Duodenal mucosa (tissue), 2 donors: ENCODE results near the gene SRRM3.
"Not testable (repeated sequence)": the region's sequence is repeated elsewhere in the genome, so short reads cannot be mapped to it uniquely, and the experiment has no call there.

Source experiments
- H3K27ac ChIP-seq: one replicate; pipeline ENCODE4 v1.7.0; 2013; ENCODE audit warnings: low read depth, low read length
- H3K27me3 ChIP-seq, 2 donors: one replicate each; pipeline ENCODE4 v1.7.0; 2013; ENCODE audit warnings: low read length in 2 of 2, control low read depth in 1 of 2; ENCODE audit not compliant: insufficient read depth in 2 of 2, control insufficient read depth in 1 of 2
- H3K36me3 ChIP-seq, 2 donors: one replicate each; pipeline ENCODE4 v1.7.0; 2013; ENCODE audit warnings: low read length in 2 of 2, control low read depth in 1 of 2; ENCODE audit not compliant: insufficient read depth in 2 of 2, control insufficient read depth in 1 of 2
- H3K4me1 ChIP-seq, 2 donors: one replicate each; pipeline ENCODE4 v1.7.0; 2013; ENCODE audit warnings: low read length in 2 of 2, control low read depth in 1 of 2; ENCODE audit not compliant: insufficient read depth in 2 of 2, control insufficient read depth in 1 of 2
- H3K4me3 ChIP-seq, 2 donors: one replicate each; pipeline ENCODE4 v1.7.0; 2013; ENCODE audit warnings: low read length in 2 of 2, low read depth in 1 of 2
- H3K9ac ChIP-seq, 2 donors: one replicate each; pipeline ENCODE4 v1.7.0; 2013; ENCODE audit warnings: low read length in 2 of 2, low read depth in 1 of 2
- H3K9me3 ChIP-seq, 2 donors: one replicate each; pipeline ENCODE4 v1.7.0; 2013; ENCODE audit warnings: low read length in 2 of 2, control low read depth in 1 of 2; ENCODE audit not compliant: control insufficient read depth in 1 of 2

Gene SRRM3

GRCh38 chr7:76327610-76328009 is 125.9 kb downstream of the SRRM3 start:
- H3K27me3 ChIP-seq: no peaks in the 10 kb centered on the region
- peaks cover 22 to 49% of the 10 kb centered on the region in 2 donors for H3K36me3 ChIP-seq
- no peak overlapping the region for H3K9ac ChIP-seq
- peaks cover 0 to 8% of the 10 kb centered on the region in 2 donors for H3K4me1 ChIP-seq
- H3K9me3 ChIP-seq: no peaks in the 10 kb centered on the region
- H3K4me3 ChIP-seq: no peak overlapping the region
- H3K27ac ChIP-seq: no peak overlapping the region

GRCh38 chr7:76328389-76328788 is 126.7 kb downstream of the SRRM3 start:
- Histone ChIP-seq H3K27ac (no peak overlapping the region), H3K4me3 (no peak overlapping the region), H3K9me3 (no peaks in the 10 kb centered on the region), H3K27me3 (no peaks in the 10 kb centered on the region), H3K36me3 (peaks cover 22 to 49% of the 10 kb centered on the region in 2 donors), H3K4me1 (peaks cover 1 to 11% of the 10 kb centered on the region in 2 donors), H3K9ac (no peak overlapping the region)

GRCh38 chr7:76329479-76329878 is 127.8 kb downstream of the SRRM3 start:
- no peak overlapping the region for H3K4me3 ChIP-seq
- H3K4me1 ChIP-seq: peaks cover 6 to 17% of the 10 kb centered on the region in 2 donors
- no peak overlapping the region for H3K27ac ChIP-seq
- H3K9me3 ChIP-seq: no peaks in the 10 kb centered on the region
- no peaks in the 10 kb centered on the region for H3K27me3 ChIP-seq
- no peak overlapping the region for H3K9ac ChIP-seq
- H3K36me3 ChIP-seq: peaks cover 22 to 49% of the 10 kb centered on the region in 2 donors

GRCh38 chr7:76330261-76330660 is 128.6 kb downstream of the SRRM3 start:
- H3K4me1 ChIP-seq: peaks cover 6 to 17% of the 10 kb centered on the region in 2 donors
- H3K9ac ChIP-seq: no peak overlapping the region
- no peaks in the 10 kb centered on the region for H3K27me3 ChIP-seq
- H3K9me3 ChIP-seq: no peaks in the 10 kb centered on the region
- no peak overlapping the region for H3K4me3 ChIP-seq
- peaks cover 20 to 48% of the 10 kb centered on the region in 2 donors for H3K36me3 ChIP-seq
- H3K27ac ChIP-seq: no peak overlapping the region

- H3K9me3 ChIP-seq: no peaks in the 10 kb centered on the region
- H3K4me1 ChIP-seq: peaks cover 6 to 17% of the 10 kb centered on the region in 2 donors
- no peaks in the 10 kb centered on the region for H3K27me3 ChIP-seq
- H3K27ac ChIP-seq: no peak overlapping the region
- H3K9ac ChIP-seq: no peak overlapping the region
- H3K36me3 ChIP-seq: peaks cover 20 to 45% of the 10 kb centered on the region in 2 donors
- H3K4me3 ChIP-seq: no peak overlapping the region
Observed at GRCh38 chr7:76330673-76331072, 129.0 kb downstream of the SRRM3 start.

GRCh38 chr7:76332078-76332477 is 130.4 kb downstream of the SRRM3 start:
- H3K27ac ChIP-seq: no peak overlapping the region
- peaks cover 16 to 38% of the 10 kb centered on the region in 2 donors for H3K36me3 ChIP-seq
- no peak overlapping the region for H3K4me3 ChIP-seq
- H3K4me1 ChIP-seq: peaks cover 6 to 17% of the 10 kb centered on the region in 2 donors
- no peaks in the 10 kb centered on the region for H3K27me3 ChIP-seq
- H3K9ac ChIP-seq: no peak overlapping the region
- H3K9me3 ChIP-seq: no peaks in the 10 kb centered on the region

GRCh38 chr7:76333511-76334101 is 131.9 kb downstream of the SRRM3 start:
- no peak overlapping the region for H3K9ac ChIP-seq
- H3K9me3 ChIP-seq: no peaks in the 10 kb centered on the region
- H3K27me3 ChIP-seq: no peaks in the 10 kb centered on the region
- peaks cover 10 to 29% of the 10 kb centered on the region in 2 donors for H3K36me3 ChIP-seq
- peaks cover 11 to 17% of the 10 kb centered on the region in 2 donors for H3K4me1 ChIP-seq
- no peak overlapping the region for H3K27ac ChIP-seq
- H3K4me3 ChIP-seq: no peak overlapping the region

GRCh38 chr7:76334320-76334967 is 132.7 kb downstream of the SRRM3 start:
- H3K9ac ChIP-seq: no peak overlapping the region

GRCh38 chr7:76335417-76335816 is 133.7 kb downstream of the SRRM3 start:
- H3K27ac ChIP-seq, H3K4me3 ChIP-seq, H3K9ac ChIP-seq, H3K27me3 ChIP-seq, H3K9me3 ChIP-seq: not testable (repeated sequence)
- Histone ChIP-seq H3K4me1 (peaks cover 15% of the 10 kb centered on the region in 2 donors), H3K36me3 (peaks cover 0 to 14% of the 10 kb centered on the region in 2 donors)

More at GRCh38 chr7:76334320-76334967, 132.7 kb downstream of the SRRM3 start:
- H3K4me1 ChIP-seq: peaks cover 15 to 17% of the 10 kb centered on the region in 2 donors
- H3K9me3 ChIP-seq: no peaks in the 10 kb centered on the region
- no peaks in the 10 kb centered on the region for H3K27me3 ChIP-seq
- H3K36me3 ChIP-seq: peaks cover 2 to 20% of the 10 kb centered on the region in 2 donors
- H3K4me3 ChIP-seq: no peak overlapping the region
- no peak overlapping the region for H3K27ac ChIP-seq

- H3K27me3 ChIP-seq: no peaks in the 10 kb centered on the region
- H3K27ac ChIP-seq: no peak overlapping the region
- H3K4me1 ChIP-seq: peaks cover 15 to 18% of the 10 kb centered on the region in 2 donors
- no peak overlapping the region for H3K4me3 ChIP-seq
- H3K36me3 ChIP-seq: peaks cover 0 to 12% of the 10 kb centered on the region in 2 donors
- no peak overlapping the region for H3K9ac ChIP-seq
- H3K9me3 ChIP-seq: no peaks in the 10 kb centered on the region
Observed at GRCh38 chr7:76336094-76336493, 134.4 kb downstream of the SRRM3 start.
